Measurements from ENCODE around the gene ARRB1. TPM values are rescaled to one million over a fixed set of nuclear protein-coding genes. Genes with fewer than 3 reads are reported as not detected.
A peak's percentile ranks its signal among the peaks of the same experiment; 100 is the strongest.

ARRB1 gene
- total RNA-seq, 1 donor from 2014 or later, result 53.4 TPM

DNA sequence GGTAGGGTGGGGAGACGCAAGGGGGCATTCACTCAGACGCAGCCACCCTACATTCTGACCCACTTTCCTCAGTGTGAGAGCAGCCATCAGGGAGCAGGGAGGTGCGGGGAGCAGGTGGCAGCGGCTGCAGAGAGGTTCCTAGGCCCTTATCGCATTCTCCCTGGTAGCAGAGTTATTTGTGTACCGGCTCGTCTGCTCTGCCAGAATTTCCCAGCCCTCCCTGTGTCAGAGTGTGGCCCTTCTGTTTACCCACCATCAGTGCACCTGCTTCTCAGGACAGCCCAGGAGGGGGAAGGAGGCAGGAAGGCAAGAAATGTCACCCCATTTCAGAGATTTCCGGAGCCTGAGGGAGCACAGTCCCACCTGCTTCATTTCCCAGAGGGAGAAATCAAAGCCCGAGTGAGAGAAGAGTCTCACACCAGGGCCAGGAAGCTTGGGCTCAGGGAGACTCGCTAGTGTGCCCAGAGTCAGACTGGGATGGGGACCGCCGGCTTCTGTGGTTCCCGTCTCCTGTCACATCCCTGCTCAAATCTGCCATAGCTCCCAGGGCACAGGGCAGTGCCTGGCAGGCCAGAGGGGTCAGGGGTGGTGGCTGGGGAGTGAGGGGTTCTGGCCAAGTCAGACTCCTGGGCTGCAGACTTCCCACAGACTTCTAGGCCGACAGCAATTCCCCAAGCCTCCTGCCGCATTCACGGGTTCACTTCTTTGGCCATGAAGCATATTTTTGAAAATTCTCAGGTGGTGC is 49.7 kb downstream of the ARRB1 start:
- DNase-seq (ENCODE audit: low spot score), result no peak

GRCh38 chr11:75301131-75301530 is 50.3 kb downstream of the ARRB1 start:
- DNase-seq (ENCODE audit: low spot score), result no peak

DNA sequence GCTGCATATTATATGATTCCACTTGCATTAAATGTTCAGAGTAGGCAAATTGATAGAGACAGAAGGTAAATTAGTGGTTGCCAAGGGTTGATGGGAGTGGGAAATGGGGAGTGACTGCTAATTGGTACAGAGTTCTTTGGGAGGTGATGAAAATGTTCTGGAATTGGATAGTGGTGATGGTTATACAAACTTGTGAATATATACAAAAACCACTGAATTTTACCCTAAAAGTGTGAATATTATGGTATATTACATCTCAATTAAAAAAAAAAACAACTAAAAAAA is 52.5 kb downstream of the ARRB1 start:
- no peak for DNase-seq (ENCODE audit: low spot score)

GRCh38 chr11:75298191-75298975 is 53.1 kb downstream of the ARRB1 start:
- DNase-seq (ENCODE audit: low spot score), result no peak

GRCh38 chr11:75293903-75294302 is 57.6 kb downstream of the ARRB1 start:
- no peak for DNase-seq (ENCODE audit: low spot score)

- DNase-seq (ENCODE audit: low spot score), result no peak
Observed at GRCh38 chr11:75292943-75293342, 58.5 kb downstream of the ARRB1 start.

DNA sequence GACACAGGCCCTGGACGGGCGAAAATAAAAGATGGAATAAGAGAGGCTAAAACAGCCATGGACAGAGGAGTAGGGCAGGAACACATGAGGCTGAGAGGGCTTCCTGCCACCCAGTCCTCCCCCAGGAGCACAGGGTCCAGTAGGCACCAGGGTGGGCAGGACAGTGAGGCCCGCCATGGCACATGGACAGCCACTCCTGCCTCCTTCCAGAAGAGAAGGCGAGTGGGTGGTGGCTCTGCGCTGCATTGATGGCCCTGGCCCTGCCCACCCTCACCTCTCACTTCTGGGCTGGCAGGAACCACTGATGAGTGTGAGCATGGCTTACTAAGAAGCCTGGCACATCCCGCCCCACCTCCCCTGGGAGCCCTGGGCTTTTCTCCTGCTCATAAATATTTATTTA is 59.7 kb downstream of the ARRB1 start:
- no peak for DNase-seq (ENCODE audit: low spot score)

- DNase-seq (ENCODE audit: low spot score), result no peak
Observed at GRCh38 chr11:75289919-75290318, 61.5 kb downstream of the ARRB1 start.

GRCh38 chr11:75289511-75289760 is 62.0 kb downstream of the ARRB1 start:
- DNase-seq (ENCODE audit: low spot score), result no peak

DNA sequence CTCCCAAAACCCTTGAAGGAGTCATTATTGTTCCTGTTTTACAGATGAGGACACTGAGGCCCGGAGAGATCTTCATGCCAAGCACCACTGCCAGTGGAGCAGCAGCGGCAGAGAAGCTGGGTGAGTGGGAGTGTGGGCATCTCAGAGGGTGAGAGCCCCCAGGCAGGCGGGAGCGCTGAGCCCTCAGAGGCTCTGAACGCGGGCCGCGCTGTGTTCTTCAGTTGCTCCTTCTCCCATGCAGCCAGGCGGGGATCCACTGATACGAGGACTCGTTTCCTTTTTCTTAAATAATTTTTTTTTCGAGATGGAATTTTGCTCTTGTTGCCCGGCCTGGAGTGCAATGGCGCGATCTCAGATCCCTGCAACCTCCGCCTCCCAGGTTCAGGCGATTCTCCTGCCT is 63.9 kb downstream of the ARRB1 start:
- no peak for DNase-seq (ENCODE audit: low spot score)

GRCh38 chr11:75286826-75287465 is 64.5 kb downstream of the ARRB1 start:
- no peak for DNase-seq (ENCODE audit: low spot score)

DNA sequence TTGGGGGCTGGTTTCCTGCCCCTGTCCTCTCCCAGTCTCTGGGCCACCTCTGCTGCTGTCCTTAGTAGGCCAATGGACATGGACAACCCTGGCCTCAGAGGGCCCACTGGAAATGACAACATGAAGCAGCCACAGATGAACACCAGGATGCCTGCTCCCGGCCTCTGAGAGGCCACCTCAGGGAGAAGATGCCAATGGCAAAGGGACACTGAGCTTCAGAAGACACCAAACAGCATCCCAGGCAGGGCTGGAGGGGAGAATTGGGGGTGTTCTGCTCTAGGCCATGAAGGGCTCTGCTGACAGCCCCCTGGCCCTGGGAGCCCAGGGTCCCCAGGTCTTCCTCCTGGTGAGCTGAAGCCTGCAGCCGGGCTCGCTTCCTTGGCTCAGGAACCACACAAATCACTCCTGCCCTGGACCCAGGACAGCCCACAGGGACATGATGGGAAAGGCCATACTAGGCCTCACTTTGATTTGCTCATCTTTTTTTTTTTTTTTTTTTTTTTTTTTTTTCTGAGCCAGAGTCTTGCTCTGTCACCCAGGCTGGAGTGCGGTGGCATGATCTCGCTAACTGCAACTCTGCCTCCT is 65.6 kb downstream of the ARRB1 start:
- DNase-seq (ENCODE audit: low spot score), result no peak

DNA sequence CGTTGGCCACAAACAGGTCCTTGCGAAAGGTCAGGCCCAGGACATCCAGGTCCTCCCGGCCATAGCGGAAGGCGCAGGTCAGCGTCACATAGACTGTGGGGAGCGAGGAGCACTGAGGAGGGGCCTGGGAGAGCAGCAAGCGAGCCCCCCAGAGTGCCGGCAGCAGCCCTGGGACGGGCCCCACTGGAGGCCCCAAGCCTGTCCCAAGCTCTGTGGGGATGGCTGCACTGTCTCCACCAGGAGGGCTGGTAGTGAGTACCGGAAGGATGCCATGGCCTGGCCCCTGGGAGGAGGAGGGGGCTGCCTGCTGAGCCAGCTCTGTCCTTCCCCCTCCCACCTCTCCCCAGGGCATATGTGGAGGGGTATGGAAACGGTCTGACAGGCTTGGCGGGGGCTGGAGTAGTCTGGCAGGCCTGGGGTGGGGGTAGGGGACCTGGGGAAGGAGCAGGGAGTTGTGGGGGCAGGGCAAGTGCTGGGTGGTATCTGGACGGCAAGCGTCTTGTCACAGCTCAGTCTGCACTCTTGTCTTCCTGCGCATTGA is 68.0 kb downstream of the ARRB1 start:
- no peak for DNase-seq (ENCODE audit: low spot score)

GRCh38 chr11:75281469-75282095 is 69.9 kb downstream of the ARRB1 start:
- DNase-seq (ENCODE audit: low spot score), result no peak

DNA sequence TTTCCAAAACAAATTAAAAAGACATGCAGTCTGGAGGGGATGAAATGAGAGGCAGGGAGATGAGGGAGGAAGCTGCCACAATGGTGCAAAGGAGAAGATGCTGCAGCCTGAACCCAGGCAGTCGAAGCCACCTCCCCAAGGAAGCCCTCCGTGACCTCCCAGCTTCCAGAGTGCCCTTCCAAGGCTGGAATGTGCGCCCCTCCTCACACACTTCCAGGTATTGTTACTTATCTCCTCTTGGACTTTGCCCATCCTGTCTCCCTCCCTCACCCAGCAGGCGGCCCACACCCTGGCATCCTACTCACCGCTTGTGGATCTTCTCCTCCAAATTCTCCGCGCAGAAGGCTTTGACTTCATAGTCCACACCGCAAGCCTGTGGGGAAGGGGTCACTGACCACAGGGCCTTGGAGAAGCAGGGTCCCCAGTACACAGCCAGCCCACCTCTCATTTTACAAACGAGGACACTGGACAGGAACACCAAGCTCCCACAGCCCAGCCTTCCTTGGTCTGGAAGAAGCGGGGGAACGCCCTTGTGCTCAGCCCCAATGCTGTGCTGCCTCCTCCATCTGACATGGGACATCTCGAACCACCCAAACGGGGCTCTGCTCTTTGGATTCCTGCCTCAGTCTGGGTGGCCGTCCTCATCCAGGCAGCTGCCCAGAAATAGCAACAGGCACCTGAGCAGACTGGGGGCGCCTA is 70.5 kb downstream of the ARRB1 start:
- no peak for DNase-seq (ENCODE audit: low spot score)

GRCh38 chr11:75280227-75280701 is 71.2 kb downstream of the ARRB1 start:
- peak; percentile 84 for DNase-seq (ENCODE audit: low spot score)

GRCh38 chr11:75279273-75279672 is 72.2 kb downstream of the ARRB1 start:
- no peak for DNase-seq (ENCODE audit: low spot score)

DNA sequence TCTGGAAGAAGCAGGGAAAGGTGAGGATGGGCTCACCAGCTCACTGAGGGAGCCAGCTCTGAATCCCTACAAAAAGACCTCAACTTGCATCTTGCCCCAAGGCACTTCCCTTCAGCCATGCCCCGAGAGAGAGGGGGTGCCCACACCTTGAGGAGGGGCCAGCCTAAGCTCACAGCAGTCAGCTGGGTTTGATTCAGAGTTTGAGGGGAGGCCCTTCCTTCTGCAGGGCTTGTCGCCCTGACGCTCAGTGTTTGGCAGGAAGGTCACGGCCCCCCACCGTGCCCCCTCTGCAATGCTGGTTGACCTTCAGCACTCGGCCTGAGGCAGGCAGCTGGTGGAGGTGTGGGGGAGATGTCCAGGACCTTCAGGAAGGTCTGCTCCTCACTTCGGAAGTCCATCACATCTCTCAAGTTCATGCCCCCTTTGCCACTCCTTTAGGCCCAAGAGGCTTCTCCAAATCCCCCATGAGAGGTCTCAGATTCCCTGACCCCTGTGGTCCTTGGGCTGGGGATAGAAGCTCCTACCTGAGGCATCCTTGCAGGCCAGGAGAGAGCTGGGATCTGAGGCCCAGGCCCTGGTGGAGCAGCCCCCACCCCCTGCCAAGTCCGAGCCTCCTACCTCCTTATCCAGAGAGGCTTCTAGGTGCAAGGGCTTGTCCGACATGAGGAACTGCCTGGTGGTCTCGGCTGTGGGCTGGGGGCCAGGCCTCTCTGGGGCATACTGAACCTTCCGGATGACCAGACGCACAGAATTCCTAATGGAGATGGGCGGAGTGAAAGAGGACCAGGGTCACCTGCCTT is 73.3 kb downstream of the ARRB1 start:
- DNase-seq (ENCODE audit: low spot score), result no peak

DNA sequence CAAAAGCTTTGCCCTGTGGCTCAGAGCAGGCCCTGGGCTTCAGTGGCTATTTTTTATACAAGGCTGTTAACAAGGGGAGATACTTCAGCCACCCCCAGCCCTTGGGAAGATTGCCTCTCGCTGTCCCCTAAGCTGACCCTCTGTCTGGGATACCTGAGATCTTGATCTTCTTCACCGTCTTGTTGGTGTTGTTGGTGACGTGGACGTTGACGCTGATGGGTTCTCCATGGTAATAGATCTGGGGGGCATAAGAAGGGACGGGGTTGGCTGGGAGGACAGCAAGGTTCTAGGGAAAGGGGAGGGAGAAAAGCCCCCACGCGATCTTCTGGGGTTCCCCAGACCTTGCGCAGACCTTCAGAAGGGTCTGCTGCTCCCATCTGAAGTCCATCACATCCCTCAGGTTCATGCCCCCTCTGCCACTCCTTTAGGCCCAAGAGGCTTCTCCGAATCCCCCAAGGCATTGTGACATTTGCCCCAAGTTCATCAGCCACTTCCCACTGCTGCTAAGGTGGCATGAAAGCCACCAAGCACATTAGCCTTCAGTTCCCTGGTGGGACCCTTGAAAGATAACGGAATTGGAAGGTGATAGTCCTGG is 74.2 kb downstream of the ARRB1 start:
- DNase-seq (ENCODE audit: low spot score), result peak; percentile 17

DNA sequence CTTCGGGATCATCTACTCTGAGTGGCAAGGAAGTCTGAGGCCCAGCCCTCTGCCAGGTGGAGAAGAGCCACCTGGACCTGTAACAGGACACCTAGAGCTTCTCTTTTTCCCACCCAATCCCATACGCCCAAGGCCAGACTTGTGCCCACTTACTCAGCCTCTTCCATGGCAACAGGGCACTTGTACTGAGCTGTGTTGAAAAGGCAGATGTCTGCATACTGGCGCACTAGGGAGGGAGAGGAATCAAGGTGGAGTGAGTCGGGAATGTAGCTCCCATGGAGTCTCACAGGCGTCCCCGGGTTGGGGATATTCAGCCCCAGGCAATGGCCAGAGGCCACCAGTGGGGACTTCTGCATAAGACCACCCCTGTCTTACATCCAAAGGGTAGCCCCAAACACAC is 74.8 kb downstream of the ARRB1 start:
- DNase-seq (ENCODE audit: low spot score), result peak; percentile 20
